SU-DHL-6 (cell line): ENCODE measurements around the gene ATL2.

Source experiments
- H2AFZ ChIP-seq: fragments of 200-600 bp; sonication (generic); 2 replicates; pipeline ENCODE4 v1.6.1; 2014; ENCODE audit warnings: low read depth, mild to moderate bottlenecking, moderate library complexity, mixed read lengths, antibody characterized with exemption, low read length; ENCODE audit not compliant: severe bottlenecking
- H3F3A ChIP-seq: fragments of 200-600 bp; shearing (Covaris generic); 2 replicates; pipeline ENCODE4 v1.6.0; 2016; ENCODE audit warnings: antibody characterized with exemption, mild to moderate bottlenecking; ENCODE audit not compliant: insufficient read depth
- H3K27ac ChIP-seq: fragments of 200-600 bp; sonication (generic); 2 replicates; pipeline ENCODE4 v1.5.1; 2016; ENCODE audit warnings: low read depth, mild to moderate bottlenecking, low read length, moderate library complexity, mixed read lengths
- H3K27me3 ChIP-seq: fragments of 200-600 bp; sonication (generic), shearing (Covaris generic); 2 replicates; pipeline ENCODE4 v1.6.0; 2014; ENCODE audit warnings: mild to moderate bottlenecking, low read length
- H3K36me3 ChIP-seq: fragments of 200-600 bp; sonication (generic); 2 replicates; pipeline ENCODE4 v1.6.1; 2014; ENCODE audit warnings: mild to moderate bottlenecking, low read length, mixed read lengths
- H3K4me2 ChIP-seq: fragments of 300-600, 200-600 bp; shearing (Covaris generic), sonication (generic); 2 replicates; pipeline ENCODE4 v1.6.0; 2014; ENCODE audit warnings: low read length, low read depth, mild to moderate bottlenecking; ENCODE audit not compliant: poor library complexity, severe bottlenecking
- H3K4me3 ChIP-seq: fragments of 200-600 bp; sonication (generic); 2 replicates; pipeline ENCODE4 v1.5.1; 2014; ENCODE audit warnings: antibody characterized with exemption, low read length, mild to moderate bottlenecking, mixed read lengths; ENCODE audit not compliant: insufficient read depth, poor library complexity, severe bottlenecking
- H3K79me2 ChIP-seq: fragments of 200-600 bp; sonication (generic); 2 replicates; pipeline ENCODE4 v1.6.1; 2014; ENCODE audit warnings: mild to moderate bottlenecking, low read length, moderate library complexity; ENCODE audit not compliant: insufficient read depth
- H3K9ac ChIP-seq: fragments of 200-600 bp; sonication (generic); 2 replicates; pipeline ENCODE4 v1.7.0; 2014; ENCODE audit warnings: mild to moderate bottlenecking, low read length
- H3K9me2 ChIP-seq: fragments of 200-600 bp; sonication (generic); replicated peaks from 2 replicates; pipeline ENCODE4 v1.6.1; 2014; ENCODE audit warnings: low read length; ENCODE audit not compliant: insufficient read depth
- H3K9me3 ChIP-seq: fragments of 200-600 bp; sonication (generic); 2 replicates; pipeline ENCODE4 v1.6.1; 2014; ENCODE audit warnings: low read length, mixed read lengths; ENCODE audit not compliant: insufficient read depth
- H4K20me1 ChIP-seq: fragments of 200-600 bp; sonication (generic); 2 replicates; pipeline ENCODE4 v1.6.1; 2014; ENCODE audit warnings: low read depth, mild to moderate bottlenecking, antibody characterized with exemption, low read length, moderate library complexity, mixed read lengths
- EZH2phosphoT487 ChIP-seq: fragments of 200-600 bp; sonication (generic), shearing (Covaris generic); conservative IDR thresholded peaks from 2 replicates; pipeline ENCODE4 v1.6.1; 2018; ENCODE audit warnings: mild to moderate bottlenecking, antibody characterized with exemption, low read length, moderate library complexity, mixed read lengths
- TF ChIP-seq, protein P1 (sequence below): fragments of 200-600 bp; sonication (generic); IDR thresholded peaks from one replicate; pipeline ENCODE4 v1.5.1; 2017; ENCODE audit warnings: antibody characterized with exemption, mild to moderate bottlenecking, low read length, moderate library complexity; ENCODE audit not compliant: insufficient read depth, poor library complexity, severe bottlenecking

Gene ATL2

DNA sequence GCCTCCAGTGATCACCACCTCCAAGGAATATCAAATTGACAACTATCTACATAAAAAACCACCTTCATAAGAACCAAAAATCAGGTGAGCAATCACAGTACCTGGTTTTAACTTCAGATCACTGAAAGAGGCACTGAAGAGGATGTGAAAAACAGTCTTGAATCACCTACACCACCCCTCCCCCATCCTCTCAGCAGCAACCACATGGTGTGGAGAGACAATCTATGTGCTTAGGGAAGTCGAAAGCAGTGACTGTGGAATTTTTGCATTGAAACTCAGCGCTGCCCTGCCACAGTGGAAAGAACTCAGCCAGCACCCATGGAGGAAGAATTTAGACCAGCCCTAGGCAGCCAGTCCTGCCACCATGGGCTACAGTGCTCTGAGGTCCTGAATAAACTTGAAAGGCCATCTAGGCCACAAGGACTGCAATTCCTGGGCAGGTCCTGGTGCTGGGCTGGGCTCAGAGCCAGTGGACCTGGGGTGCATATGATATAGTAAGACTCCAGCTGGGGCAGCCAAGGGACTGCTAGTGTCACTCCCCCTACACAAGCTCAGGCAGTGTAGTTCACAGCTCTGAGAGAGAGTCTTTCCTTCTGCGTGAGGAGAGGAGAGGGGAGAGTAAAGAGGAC is 75.6 kb downstream of the ATL2 start:
- H3F3A ChIP-seq, result no peaks in the 10 kb centered on the region
- H4K20me1 ChIP-seq, result no peaks in the 10 kb centered on the region
- no peak overlapping the region for H3K27ac ChIP-seq
- H3K36me3 ChIP-seq, result peaks cover 41% of the 10 kb centered on the region
- no peak for TF ChIP-seq EZH2phosphoT487
- TF ChIP-seq, protein P1, sequence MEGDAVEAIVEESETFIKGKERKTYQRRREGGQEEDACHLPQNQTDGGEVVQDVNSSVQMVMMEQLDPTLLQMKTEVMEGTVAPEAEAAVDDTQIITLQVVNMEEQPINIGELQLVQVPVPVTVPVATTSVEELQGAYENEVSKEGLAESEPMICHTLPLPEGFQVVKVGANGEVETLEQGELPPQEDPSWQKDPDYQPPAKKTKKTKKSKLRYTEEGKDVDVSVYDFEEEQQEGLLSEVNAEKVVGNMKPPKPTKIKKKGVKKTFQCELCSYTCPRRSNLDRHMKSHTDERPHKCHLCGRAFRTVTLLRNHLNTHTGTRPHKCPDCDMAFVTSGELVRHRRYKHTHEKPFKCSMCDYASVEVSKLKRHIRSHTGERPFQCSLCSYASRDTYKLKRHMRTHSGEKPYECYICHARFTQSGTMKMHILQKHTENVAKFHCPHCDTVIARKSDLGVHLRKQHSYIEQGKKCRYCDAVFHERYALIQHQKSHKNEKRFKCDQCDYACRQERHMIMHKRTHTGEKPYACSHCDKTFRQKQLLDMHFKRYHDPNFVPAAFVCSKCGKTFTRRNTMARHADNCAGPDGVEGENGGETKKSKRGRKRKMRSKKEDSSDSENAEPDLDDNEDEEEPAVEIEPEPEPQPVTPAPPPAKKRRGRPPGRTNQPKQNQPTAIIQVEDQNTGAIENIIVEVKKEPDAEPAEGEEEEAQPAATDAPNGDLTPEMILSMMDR, result no peak
- H3K9me3 ChIP-seq, result no peaks in the 10 kb centered on the region
- H3K79me2 ChIP-seq, result no peaks in the 10 kb centered on the region; the same call in 1 of the 2 replicates
- no peak overlapping the region for H3K4me2 ChIP-seq
- no peak overlapping the region for H3K4me3 ChIP-seq
- no peak overlapping the region for H3K9ac ChIP-seq
- no peaks in the 10 kb centered on the region for H3K27me3 ChIP-seq
- no peaks in the 10 kb centered on the region for H3K9me2 ChIP-seq
- no peak overlapping the region for H2AFZ ChIP-seq

- no peak overlapping the region for H3K4me3 ChIP-seq
- no peak overlapping the region for H2AFZ ChIP-seq
- peaks cover 49% of the 10 kb centered on the region for H3K36me3 ChIP-seq
- H3K9ac ChIP-seq, result no peak overlapping the region
- TF ChIP-seq EZH2phosphoT487, result no peak
- TF ChIP-seq, protein P1, result no peak
- no peaks in the 10 kb centered on the region for H3K27me3 ChIP-seq
- H4K20me1 ChIP-seq, result no peaks in the 10 kb centered on the region
- no peaks in the 10 kb centered on the region for H3F3A ChIP-seq
- no peak overlapping the region for H3K4me2 ChIP-seq
- H3K27ac ChIP-seq, result no peak overlapping the region
- no peaks in the 10 kb centered on the region for H3K9me2 ChIP-seq
- no peaks in the 10 kb centered on the region for H3K9me3 ChIP-seq
- H3K79me2 ChIP-seq, result no peaks in the 10 kb centered on the region; the same call in 1 of the 2 replicates
These were observed 78.5 kb downstream of the ATL2 start for GRCh38 chr2:38298539-38298938.

GRCh38 chr2:38296197-38296780 is 80.8 kb downstream of the ATL2 start:
- no peak overlapping the region for H3K4me2 ChIP-seq
- no peaks in the 10 kb centered on the region for H4K20me1 ChIP-seq
- H3K27ac ChIP-seq, result no peak overlapping the region
- no peak overlapping the region for H3K9ac ChIP-seq
- TF ChIP-seq EZH2phosphoT487, result no peak
- TF ChIP-seq, protein P1, result no peak
- H3K9me2 ChIP-seq, result no peaks in the 10 kb centered on the region
- H3K27me3 ChIP-seq, result no peaks in the 10 kb centered on the region
- peaks cover 4% of the 10 kb centered on the region; the same call in 1 of the 2 replicates for H3F3A ChIP-seq
- H3K79me2 ChIP-seq, result no peaks in the 10 kb centered on the region
- H2AFZ ChIP-seq, result no peak overlapping the region
- no peaks in the 10 kb centered on the region for H3K9me3 ChIP-seq
- H3K36me3 ChIP-seq, result peaks cover 49% of the 10 kb centered on the region
- H3K4me3 ChIP-seq, result no peak overlapping the region
